ENCODE measurements around the gene SLC7A11. TPM values are rescaled to one million over a fixed set of nuclear protein-coding genes. Genes with fewer than 3 reads are reported as not detected.

SLC7A11 gene
- total and polyA plus RNA-seq, 10 of the 15 experiments (the other 5 are each of a cell fraction or from before 2014, with no cell fraction given), result 1.6 to 9.8 (median 3.5) TPM

DNA sequence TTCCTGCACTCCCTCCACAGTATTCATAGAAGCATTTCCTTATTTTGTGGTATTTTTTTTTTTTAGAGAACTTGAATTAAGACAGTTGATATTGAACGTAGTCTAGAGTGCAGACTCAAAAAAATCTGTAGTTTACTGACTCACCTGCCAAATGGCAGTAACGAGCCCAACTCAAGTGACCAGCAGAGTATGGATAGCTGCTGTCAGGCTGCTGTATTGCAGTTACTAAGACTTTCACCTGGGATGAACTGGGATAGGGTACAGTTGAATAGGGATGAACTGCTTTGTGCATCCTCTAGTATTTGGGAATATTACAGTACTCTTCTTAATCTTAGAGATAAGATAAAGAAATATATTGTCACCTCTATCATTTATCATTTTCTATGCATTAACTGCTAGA is 7.0 kb upstream of the SLC7A11 start:
- DNase-seq (ENCODE audit: low read depth, low spot score) (no peak), ATAC-seq (no peak), FAIRE-seq (no peak)
- Histone ChIP-seq H3K27ac (ENCODE audit: control insufficient read depth, insufficient read depth) (no peak overlapping the region), H3K4me2 (ENCODE audit: control insufficient read depth, insufficient read depth) (no peak overlapping the region), H3K4me3 (no peak overlapping the region), H3K9ac (ENCODE audit: control insufficient read depth, insufficient read depth, low read length) (no peak overlapping the region), H3K4me1 (ENCODE audit: control insufficient read depth, insufficient read depth, low read length) (no peaks in the 10 kb centered on the region), H3K36me3 (ENCODE audit: control insufficient read depth in 2 of 2, insufficient read depth in 2 of 2, low read length in 1 of 2) (no peaks in the 10 kb centered on the region), H2AFZ (ENCODE audit: control insufficient read depth, low read depth, low read length) (no peak overlapping the region), H3K9me3 (replicated peaks; ENCODE audit: control insufficient read depth, insufficient read depth, low read length) (no peaks in the 10 kb centered on the region), H4K20me1 (ENCODE audit: control insufficient read depth, insufficient read depth) (no peaks in the 10 kb centered on the region), H3K27me3 (replicated peaks in 1 of 2; ENCODE audit: control insufficient read depth in 2 of 2, insufficient read depth in 2 of 2, low read length in 1 of 2) (no peaks in the 10 kb centered on the region), H3K79me2 (ENCODE audit: control insufficient read depth, insufficient read depth, low read length) (no peaks in the 10 kb centered on the region)
- POLR2A ChIA-PET, result no interaction called here
- in situ Hi-C loops (cut with MboI) (no loop called here), intact Hi-C loops (cut with micrococcal nuclease; ENCODE audit: unreplicated experiment) (loop anchor here (10.0 kb wide), 1 partner anchor 426 kb away; no protein-coding TSS in a partner anchor)
- SMC1A ChIA-PET (ENCODE audit: uncharacterized antibody, unreplicated experiment), result no interaction called here
- WGBS (ENCODE audit: insufficient coverage, insufficient replicate concordance, low lambda C conversion rate, missing lambda C conversion rate), result 18% methylated on average over 2 of the region's 2 CpGs
- BruUV-seq (replicated peaks), result no TSS peak
- CTCF ChIA-PET, result no interaction called here
- TF ChIP-seq ASH2L (IDR thresholded peaks at IDR 0.05; ENCODE audit: borderline replicate concordance, low read depth), result no peak
- TF ChIP-seq WRNIP1 (IDR thresholded peaks at IDR 0.05; ENCODE audit: borderline replicate concordance, low read depth, low read length), result no peak
- TF ChIP-seq CBX5 (IDR thresholded peaks at IDR 0.05; ENCODE audit: low read depth), result no peak
- no peak for TF ChIP-seq POLR2AphosphoS5 (IDR thresholded peaks at IDR 0.05; ENCODE audit: low read length)
- no peak for TF ChIP-seq EZH2 (IDR thresholded peaks at IDR 0.05; ENCODE audit: borderline replicate concordance, control insufficient read depth, low read depth, low read length)
- TF ChIP-seq, protein P1, sequence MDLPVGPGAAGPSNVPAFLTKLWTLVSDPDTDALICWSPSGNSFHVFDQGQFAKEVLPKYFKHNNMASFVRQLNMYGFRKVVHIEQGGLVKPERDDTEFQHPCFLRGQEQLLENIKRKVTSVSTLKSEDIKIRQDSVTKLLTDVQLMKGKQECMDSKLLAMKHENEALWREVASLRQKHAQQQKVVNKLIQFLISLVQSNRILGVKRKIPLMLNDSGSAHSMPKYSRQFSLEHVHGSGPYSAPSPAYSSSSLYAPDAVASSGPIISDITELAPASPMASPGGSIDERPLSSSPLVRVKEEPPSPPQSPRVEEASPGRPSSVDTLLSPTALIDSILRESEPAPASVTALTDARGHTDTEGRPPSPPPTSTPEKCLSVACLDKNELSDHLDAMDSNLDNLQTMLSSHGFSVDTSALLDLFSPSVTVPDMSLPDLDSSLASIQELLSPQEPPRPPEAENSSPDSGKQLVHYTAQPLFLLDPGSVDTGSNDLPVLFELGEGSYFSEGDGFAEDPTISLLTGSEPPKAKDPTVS (IDR thresholded peaks at IDR 0.05; ENCODE audit: low read depth, low read length), result no peak
- no peak for TF ChIP-seq SRF (IDR thresholded peaks at IDR 0.05; ENCODE audit: low read depth in 2 of 2, low read length in 2 of 2)
- TF ChIP-seq, protein P2, sequence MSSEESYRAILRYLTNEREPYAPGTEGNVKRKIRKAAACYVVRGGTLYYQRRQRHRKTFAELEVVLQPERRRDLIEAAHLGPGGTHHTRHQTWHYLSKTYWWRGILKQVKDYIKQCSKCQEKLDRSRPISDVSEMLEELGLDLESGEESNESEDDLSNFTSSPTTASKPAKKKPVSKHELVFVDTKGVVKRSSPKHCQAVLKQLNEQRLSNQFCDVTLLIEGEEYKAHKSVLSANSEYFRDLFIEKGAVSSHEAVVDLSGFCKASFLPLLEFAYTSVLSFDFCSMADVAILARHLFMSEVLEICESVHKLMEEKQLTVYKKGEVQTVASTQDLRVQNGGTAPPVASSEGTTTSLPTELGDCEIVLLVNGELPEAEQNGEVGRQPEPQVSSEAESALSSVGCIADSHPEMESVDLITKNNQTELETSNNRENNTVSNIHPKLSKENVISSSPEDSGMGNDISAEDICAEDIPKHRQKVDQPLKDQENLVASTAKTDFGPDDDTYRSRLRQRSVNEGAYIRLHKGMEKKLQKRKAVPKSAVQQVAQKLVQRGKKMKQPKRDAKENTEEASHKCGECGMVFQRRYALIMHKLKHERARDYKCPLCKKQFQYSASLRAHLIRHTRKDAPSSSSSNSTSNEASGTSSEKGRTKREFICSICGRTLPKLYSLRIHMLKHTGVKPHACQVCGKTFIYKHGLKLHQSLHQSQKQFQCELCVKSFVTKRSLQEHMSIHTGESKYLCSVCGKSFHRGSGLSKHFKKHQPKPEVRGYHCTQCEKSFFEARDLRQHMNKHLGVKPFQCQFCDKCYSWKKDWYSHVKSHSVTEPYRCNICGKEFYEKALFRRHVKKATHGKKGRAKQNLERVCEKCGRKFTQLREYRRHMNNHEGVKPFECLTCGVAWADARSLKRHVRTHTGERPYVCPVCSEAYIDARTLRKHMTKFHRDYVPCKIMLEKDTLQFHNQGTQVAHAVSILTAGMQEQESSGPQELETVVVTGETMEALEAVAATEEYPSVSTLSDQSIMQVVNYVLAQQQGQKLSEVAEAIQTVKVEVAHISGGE (CRISPR knock-in tag; IDR thresholded peaks at IDR 0.05), result no peak
- TF ChIP-seq TBL1XR1 (IDR thresholded peaks at IDR 0.05; ENCODE audit: low read depth, low read length), result no peak
- TF ChIP-seq, protein P3, sequence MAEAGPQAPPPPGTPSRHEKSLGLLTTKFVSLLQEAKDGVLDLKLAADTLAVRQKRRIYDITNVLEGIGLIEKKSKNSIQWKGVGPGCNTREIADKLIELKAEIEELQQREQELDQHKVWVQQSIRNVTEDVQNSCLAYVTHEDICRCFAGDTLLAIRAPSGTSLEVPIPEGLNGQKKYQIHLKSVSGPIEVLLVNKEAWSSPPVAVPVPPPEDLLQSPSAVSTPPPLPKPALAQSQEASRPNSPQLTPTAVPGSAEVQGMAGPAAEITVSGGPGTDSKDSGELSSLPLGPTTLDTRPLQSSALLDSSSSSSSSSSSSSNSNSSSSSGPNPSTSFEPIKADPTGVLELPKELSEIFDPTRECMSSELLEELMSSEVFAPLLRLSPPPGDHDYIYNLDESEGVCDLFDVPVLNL (IDR thresholded peaks at IDR 0.05; ENCODE audit: low read depth, low read length), result no peak
- TF ChIP-seq BACH1 (IDR thresholded peaks at IDR 0.05; ENCODE audit: borderline replicate concordance), result no peak
- TF ChIP-seq HDGF (IDR thresholded peaks at IDR 0.05), result no peak
- TF ChIP-seq, protein P4, sequence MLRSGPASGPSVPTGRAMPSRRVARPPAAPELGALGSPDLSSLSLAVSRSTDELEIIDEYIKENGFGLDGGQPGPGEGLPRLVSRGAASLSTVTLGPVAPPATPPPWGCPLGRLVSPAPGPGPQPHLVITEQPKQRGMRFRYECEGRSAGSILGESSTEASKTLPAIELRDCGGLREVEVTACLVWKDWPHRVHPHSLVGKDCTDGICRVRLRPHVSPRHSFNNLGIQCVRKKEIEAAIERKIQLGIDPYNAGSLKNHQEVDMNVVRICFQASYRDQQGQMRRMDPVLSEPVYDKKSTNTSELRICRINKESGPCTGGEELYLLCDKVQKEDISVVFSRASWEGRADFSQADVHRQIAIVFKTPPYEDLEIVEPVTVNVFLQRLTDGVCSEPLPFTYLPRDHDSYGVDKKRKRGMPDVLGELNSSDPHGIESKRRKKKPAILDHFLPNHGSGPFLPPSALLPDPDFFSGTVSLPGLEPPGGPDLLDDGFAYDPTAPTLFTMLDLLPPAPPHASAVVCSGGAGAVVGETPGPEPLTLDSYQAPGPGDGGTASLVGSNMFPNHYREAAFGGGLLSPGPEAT (IDR thresholded peaks at IDR 0.05; ENCODE audit: low read depth), result no peak
- TF ChIP-seq JUNB (IDR thresholded peaks at IDR 0.05), result no peak
- TF ChIP-seq CBFB (IDR thresholded peaks at IDR 0.05; ENCODE audit: low read depth), result no peak
- TF ChIP-seq CEBPB (IDR thresholded peaks at IDR 0.05; ENCODE audit: borderline replicate concordance in 1 of 2, low read depth in 2 of 2, low read length in 2 of 2), result no peak
- TF ChIP-seq STAT1 (conservative IDR thresholded peaks at IDR 0.05), result no peak
- no peak for TF ChIP-seq NFYB (IDR thresholded peaks at IDR 0.05; ENCODE audit: insufficient read depth, low read depth, low read length)
- TF ChIP-seq FOXK2 (IDR thresholded peaks at IDR 0.05), result no peak
- RAD21 ChIA-PET (ENCODE audit: unreplicated experiment), result no interaction called here
